H9 (cell line): ENCODE results near the gene TPD52L2. TPM values are rescaled to one million over a fixed set of nuclear protein-coding genes. Genes with fewer than 3 reads are reported as not detected.

Source experiments
- DNase-seq: peaks from one replicate; pipeline ENCODE4 v3.0.0-alpha.2; 2017
- H2AFZ ChIP-seq: one replicate; pipeline ENCODE4 v1.6.1; 2013; ENCODE audit warnings: mild to moderate bottlenecking, low read length, control low read depth, moderate library complexity
- H2AK5ac ChIP-seq: 2 replicates; pipeline ENCODE4 v1.6.1; 2013; ENCODE audit warnings: low read length, control low read depth, mixed read lengths; ENCODE audit not compliant: insufficient read length
- H2BK120ac ChIP-seq: one replicate; pipeline ENCODE4 v1.6.1; 2013; ENCODE audit warnings: low read depth, mild to moderate bottlenecking, low read length, control low read depth, inconsistent platforms; ENCODE audit not compliant: poor library complexity, severe bottlenecking
- H2BK12ac ChIP-seq: 2 replicates; pipeline ENCODE4 v1.6.1; 2013; ENCODE audit warnings: low read length, control low read depth, mixed read lengths, low read depth; ENCODE audit not compliant: insufficient read length
- H2BK15ac ChIP-seq: 2 replicates; pipeline ENCODE4 v1.6.1; 2013; ENCODE audit warnings: low read depth, low read length, control low read depth
- H2BK20ac ChIP-seq: one replicate; pipeline ENCODE4 v1.6.1; 2013; ENCODE audit warnings: low read depth, mild to moderate bottlenecking, low read length, control low read depth, inconsistent platforms; ENCODE audit not compliant: poor library complexity, severe bottlenecking
- H2BK5ac ChIP-seq: 2 replicates; pipeline ENCODE4 v1.6.1; 2013; ENCODE audit warnings: low read length, control low read depth, mixed read lengths; ENCODE audit not compliant: insufficient read length
- H3K14ac ChIP-seq: 2 replicates; pipeline ENCODE4 v1.6.1; 2013; ENCODE audit warnings: low read length, control low read depth; ENCODE audit not compliant: insufficient read depth
- H3K18ac ChIP-seq: 2 replicates; pipeline ENCODE4 v1.6.1; 2013; ENCODE audit warnings: low read depth, mild to moderate bottlenecking, mixed read lengths, low read length, control low read depth; ENCODE audit not compliant: insufficient read length
- H3K23ac ChIP-seq: 2 replicates; pipeline ENCODE4 v1.6.1; 2013; ENCODE audit warnings: low read length, control low read depth, mixed read lengths, low read depth; ENCODE audit not compliant: insufficient read length
- H3K23me2 ChIP-seq: 2 replicates; pipeline ENCODE4 v1.6.1; 2013; ENCODE audit warnings: low read depth, mild to moderate bottlenecking, mixed read lengths, low read length, control low read depth; ENCODE audit not compliant: insufficient read length, poor library complexity, severe bottlenecking
- H3K27ac ChIP-seq: 2 replicates; pipeline ENCODE4 v1.5.1; 2013; ENCODE audit warnings: low read length, control low read depth, mixed read lengths, low read depth; ENCODE audit not compliant: insufficient read length
- H3K27me3 ChIP-seq: 2 replicates; pipeline ENCODE4 v1.6.1; 2013; ENCODE audit warnings: low read length, control low read depth, inconsistent platforms; ENCODE audit not compliant: insufficient read depth
- H3K4ac ChIP-seq: 2 replicates; pipeline ENCODE4 v1.6.1; 2013; ENCODE audit warnings: low read depth, mild to moderate bottlenecking, control low read depth, inconsistent platforms, low read length, moderate library complexity
- H3K4me1 ChIP-seq: 2 replicates; pipeline ENCODE4 v1.6.1; 2013; ENCODE audit warnings: low read length, control low read depth, inconsistent platforms; ENCODE audit not compliant: insufficient read depth
- H3K4me2 ChIP-seq: 2 replicates; pipeline ENCODE4 v1.6.1; 2013; ENCODE audit warnings: low read length, control low read depth, mixed read lengths; ENCODE audit not compliant: insufficient read length, insufficient read depth
- H3K56ac ChIP-seq: 2 replicates; pipeline ENCODE4 v1.6.1; 2013; ENCODE audit warnings: low read depth, mild to moderate bottlenecking, mixed read lengths, low read length, control low read depth; ENCODE audit not compliant: insufficient read length
- H3K79me1 ChIP-seq: 2 replicates; pipeline ENCODE4 v1.6.1; 2013; ENCODE audit warnings: low read depth, mild to moderate bottlenecking, moderate library complexity, low read length, control low read depth, inconsistent platforms; ENCODE audit not compliant: insufficient read depth, poor library complexity, severe bottlenecking
- H3K79me2 ChIP-seq: 2 replicates; pipeline ENCODE4 v1.6.1; 2013; ENCODE audit warnings: low read length, control low read depth, inconsistent platforms; ENCODE audit not compliant: insufficient read depth
- H3K9ac ChIP-seq: 2 replicates; pipeline ENCODE4 v1.6.1; 2013; ENCODE audit warnings: low read length, control low read depth, mixed read lengths; ENCODE audit not compliant: insufficient read length; ENCODE audit errors: extremely low read depth
- H3K9me3 ChIP-seq: one replicate; pipeline ENCODE4 v1.6.1; 2013; ENCODE audit warnings: low read depth, low read length, inconsistent platforms; ENCODE audit not compliant: control insufficient read depth
- H3T11ph ChIP-seq: one replicate; pipeline ENCODE4 v1.6.1; 2013; ENCODE audit warnings: mild to moderate bottlenecking, low read length, control low read depth, inconsistent platforms
- H4K20me1 ChIP-seq: one replicate; pipeline ENCODE4 v1.6.1; 2013; ENCODE audit not compliant: control insufficient read depth, insufficient read length, insufficient read depth
- H4K5ac ChIP-seq: 2 replicates; pipeline ENCODE4 v1.6.1; 2013; ENCODE audit warnings: low read depth, mild to moderate bottlenecking, mixed read lengths, low read length, control low read depth; ENCODE audit not compliant: insufficient read length
- H4K8ac ChIP-seq: replicated peaks from 2 replicates; pipeline ENCODE4 v1.6.1; 2013; ENCODE audit warnings: low read length, control low read depth, mixed read lengths, low read depth; ENCODE audit not compliant: insufficient read length
- H4K91ac ChIP-seq: 2 replicates; pipeline ENCODE4 v1.6.1; 2013; ENCODE audit warnings: low read depth, mild to moderate bottlenecking, moderate library complexity, mixed read lengths, low read length, control low read depth; ENCODE audit not compliant: insufficient read length
- H3K27ac Mint-ChIP-seq, 3 experiments: 2 replicates in 2 of 3; 3 replicates in 1 of 3; pipeline ENCODE4 v1.8.0; 2020 to 2021; ENCODE audit warnings: mixed read lengths in 3 of 3, mild to moderate bottlenecking in 1 of 3, moderate library complexity in 1 of 3
- H3K27me3 Mint-ChIP-seq: 2 replicates; pipeline ENCODE4 v1.8.0; 2021; ENCODE audit warnings: low read depth, mild to moderate bottlenecking, moderate library complexity, mixed read lengths
- H3K36me3 Mint-ChIP-seq, 3 experiments: 2 replicates in 2 of 3; 3 replicates in 1 of 3; pipeline ENCODE4 v1.8.0; 2020 to 2021; ENCODE audit warnings: low read depth in 3 of 3, mixed read lengths in 3 of 3; ENCODE audit not compliant: insufficient read depth in 1 of 3
- H3K4me1 Mint-ChIP-seq, 2 experiments: 2 replicates each; pipeline ENCODE4 v1.8.0; 2020; ENCODE audit warnings: mixed read lengths in 2 of 2
- H3K4me3 Mint-ChIP-seq, 2 experiments: 2 replicates in 1 of 2; 3 replicates in 1 of 2; pipeline ENCODE4 v1.8.0; 2020 to 2021; ENCODE audit warnings: mild to moderate bottlenecking in 2 of 2, mixed read lengths in 2 of 2, moderate library complexity in 1 of 2
- H3K9me3 Mint-ChIP-seq, 2 experiments: 2 replicates in 1 of 2; 3 replicates in 1 of 2; pipeline ENCODE4 v1.8.0; 2020; ENCODE audit warnings: mild to moderate bottlenecking in 2 of 2, mixed read lengths in 2 of 2, moderate library complexity in 1 of 2
- WGBS: extraction: QIAGEN DNeasy Blood & Tissue Kit; methylation state at CpG from one replicate; pipeline ENCODE4 v1.1.7; 2013; ENCODE audit warnings: missing lambda C conversion rate, low lambda C conversion rate, mixed read lengths; ENCODE audit not compliant: insufficient read length; ENCODE audit errors: extremely low coverage; 5-methylcytosine and 5-hydroxymethylcytosine counted together
- total RNA-seq: library from RNA; stranded (reverse); gene quantifications from 2 replicates; pipeline ENCODE4 v1.2.1, GENCODE V29; 2021
- TF ChIP-seq, protein P1 (sequence below): fragments of 200-600 bp; sonication (generic); conservative IDR thresholded peaks from 3 replicates; pipeline ENCODE4 v1.8.0; 2021; ENCODE audit warnings: antibody characterized with exemption, mild to moderate bottlenecking

The TPD52L2 gene
- total RNA-seq, 1 experiment from 2014 or later: 94.1 TPM

DNA sequence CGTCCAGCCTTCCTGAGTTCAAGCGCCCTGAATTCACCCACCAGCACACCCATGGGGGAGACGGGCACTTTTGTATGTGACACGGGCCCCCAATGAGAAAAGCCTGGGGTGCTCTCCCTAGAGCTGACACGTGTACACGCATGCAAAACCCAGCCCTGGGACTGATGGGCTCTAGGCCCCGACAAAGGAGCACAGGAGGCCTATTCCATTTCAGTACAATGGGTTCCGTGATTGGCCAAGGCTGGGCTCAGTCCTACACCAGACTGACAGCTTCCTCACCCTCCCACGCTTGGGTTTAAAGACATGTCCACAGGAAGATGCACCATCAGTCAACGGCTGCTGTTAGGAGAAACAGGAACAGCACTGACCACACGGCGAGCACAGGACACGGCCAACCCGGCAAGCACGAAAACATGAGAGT is 42.8 kb upstream of the TPD52L2 start:
- no peak for DNase-seq
- peaks cover 0 to 9% (median 8%) of the 10 kb centered on the region in 3 experiments; a peak in 4 of 7 replicates for H3K36me3 Mint-ChIP-seq

More for the DNA sequence above, 42.8 kb upstream of the TPD52L2 start:
- H3K4me2 ChIP-seq: no peak overlapping the region
- H3K4me1 Mint-ChIP-seq: peaks cover 14 to 18% of the 10 kb centered on the region in 2 experiments
- H3K4ac ChIP-seq: no peak overlapping the region
- H3K4me3 Mint-ChIP-seq: no peak overlapping the region
- no peaks in the 10 kb centered on the region for H3K27me3 Mint-ChIP-seq
- H3K56ac ChIP-seq: no peak overlapping the region
- H2BK120ac ChIP-seq: no peak overlapping the region
- WGBS: no CpG with 5 or more reads among the region's 15 CpGs
- H3T11ph ChIP-seq: no peak overlapping the region
- H3K27me3 ChIP-seq: no peaks in the 10 kb centered on the region
- H3K18ac ChIP-seq: no peak overlapping the region
- H3K79me1 ChIP-seq: peaks cover 10% of the 10 kb centered on the region
- H3K27ac Mint-ChIP-seq: peak overlapping the region; percentile 7 to 74 (median 39); a peak in 4 of 7 replicates
- no peaks in the 10 kb centered on the region for H4K20me1 ChIP-seq
- H2AFZ ChIP-seq: no peak overlapping the region
- H3K9me3 Mint-ChIP-seq: no peaks in the 10 kb centered on the region; a peak in 1 of 5 replicates
- H3K9me3 ChIP-seq: no peaks in the 10 kb centered on the region
- H4K91ac ChIP-seq: no peak overlapping the region
- H3K14ac ChIP-seq: no peak overlapping the region
- no peaks in the 10 kb centered on the region for H3K23me2 ChIP-seq
- no peak overlapping the region for H2AK5ac ChIP-seq
- peaks cover 2% of the 10 kb centered on the region; the same call in 1 of the 2 replicates for H3K79me2 ChIP-seq
- H3K9ac ChIP-seq: no peak overlapping the region
- H3K27ac ChIP-seq: no peak overlapping the region
- H3K23ac ChIP-seq: no peak overlapping the region
- no peak overlapping the region for H2BK12ac ChIP-seq
- no peak overlapping the region for H2BK15ac ChIP-seq
- TF ChIP-seq, protein P1, sequence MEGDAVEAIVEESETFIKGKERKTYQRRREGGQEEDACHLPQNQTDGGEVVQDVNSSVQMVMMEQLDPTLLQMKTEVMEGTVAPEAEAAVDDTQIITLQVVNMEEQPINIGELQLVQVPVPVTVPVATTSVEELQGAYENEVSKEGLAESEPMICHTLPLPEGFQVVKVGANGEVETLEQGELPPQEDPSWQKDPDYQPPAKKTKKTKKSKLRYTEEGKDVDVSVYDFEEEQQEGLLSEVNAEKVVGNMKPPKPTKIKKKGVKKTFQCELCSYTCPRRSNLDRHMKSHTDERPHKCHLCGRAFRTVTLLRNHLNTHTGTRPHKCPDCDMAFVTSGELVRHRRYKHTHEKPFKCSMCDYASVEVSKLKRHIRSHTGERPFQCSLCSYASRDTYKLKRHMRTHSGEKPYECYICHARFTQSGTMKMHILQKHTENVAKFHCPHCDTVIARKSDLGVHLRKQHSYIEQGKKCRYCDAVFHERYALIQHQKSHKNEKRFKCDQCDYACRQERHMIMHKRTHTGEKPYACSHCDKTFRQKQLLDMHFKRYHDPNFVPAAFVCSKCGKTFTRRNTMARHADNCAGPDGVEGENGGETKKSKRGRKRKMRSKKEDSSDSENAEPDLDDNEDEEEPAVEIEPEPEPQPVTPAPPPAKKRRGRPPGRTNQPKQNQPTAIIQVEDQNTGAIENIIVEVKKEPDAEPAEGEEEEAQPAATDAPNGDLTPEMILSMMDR: no peak
- H4K8ac ChIP-seq: no peak overlapping the region
- H2BK5ac ChIP-seq: no peak overlapping the region
- no peak overlapping the region for H2BK20ac ChIP-seq
- H4K5ac ChIP-seq: no peak overlapping the region
- H3K4me1 ChIP-seq: no peaks in the 10 kb centered on the region
